ENCODE results near the gene PRM3. TPM values are rescaled to one million over a fixed set of nuclear protein-coding genes. Genes with fewer than 3 reads are reported as not detected.

Gene PRM3
- total RNA-seq, 1 donor from 2014 or later, result not detected

GRCh38 chr16:11250786-11251524 lies 22.5 kb downstream of the PRM3 start:
- no peaks in the 10 kb centered on the region for H3K36me3 Mint-ChIP-seq (ENCODE audit: unreplicated experiment)
- TF ChIP-seq, protein P1, sequence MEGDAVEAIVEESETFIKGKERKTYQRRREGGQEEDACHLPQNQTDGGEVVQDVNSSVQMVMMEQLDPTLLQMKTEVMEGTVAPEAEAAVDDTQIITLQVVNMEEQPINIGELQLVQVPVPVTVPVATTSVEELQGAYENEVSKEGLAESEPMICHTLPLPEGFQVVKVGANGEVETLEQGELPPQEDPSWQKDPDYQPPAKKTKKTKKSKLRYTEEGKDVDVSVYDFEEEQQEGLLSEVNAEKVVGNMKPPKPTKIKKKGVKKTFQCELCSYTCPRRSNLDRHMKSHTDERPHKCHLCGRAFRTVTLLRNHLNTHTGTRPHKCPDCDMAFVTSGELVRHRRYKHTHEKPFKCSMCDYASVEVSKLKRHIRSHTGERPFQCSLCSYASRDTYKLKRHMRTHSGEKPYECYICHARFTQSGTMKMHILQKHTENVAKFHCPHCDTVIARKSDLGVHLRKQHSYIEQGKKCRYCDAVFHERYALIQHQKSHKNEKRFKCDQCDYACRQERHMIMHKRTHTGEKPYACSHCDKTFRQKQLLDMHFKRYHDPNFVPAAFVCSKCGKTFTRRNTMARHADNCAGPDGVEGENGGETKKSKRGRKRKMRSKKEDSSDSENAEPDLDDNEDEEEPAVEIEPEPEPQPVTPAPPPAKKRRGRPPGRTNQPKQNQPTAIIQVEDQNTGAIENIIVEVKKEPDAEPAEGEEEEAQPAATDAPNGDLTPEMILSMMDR (IDR thresholded peaks at IDR 0.05; ENCODE audit: partially characterized antibody, unreplicated experiment), result no peak

GRCh38 chr16:11250091-11250785 lies 23.2 kb downstream of the PRM3 start:
- TF ChIP-seq, protein P1 (IDR thresholded peaks at IDR 0.05; ENCODE audit: partially characterized antibody, unreplicated experiment), result no peak
- Mint-ChIP-seq H3K27me3 (ENCODE audit: unreplicated experiment) (peaks cover 4% of the 10 kb centered on the region), H3K27ac (ENCODE audit: unreplicated experiment) (no peak overlapping the region), H3K4me3 (ENCODE audit: unreplicated experiment) (no peak overlapping the region), H3K4me1 (ENCODE audit: low read depth, unreplicated experiment) (peaks cover 11% of the 10 kb centered on the region), H3K36me3 (ENCODE audit: unreplicated experiment) (no peaks in the 10 kb centered on the region), H3K9me3 (ENCODE audit: unreplicated experiment) (peaks cover 9% of the 10 kb centered on the region)
- no peak for DNase-seq

More at GRCh38 chr16:11250786-11251524, 22.5 kb downstream of the PRM3 start:
- Mint-ChIP-seq H3K27ac (ENCODE audit: unreplicated experiment) (no peak overlapping the region), H3K9me3 (ENCODE audit: unreplicated experiment) (peaks cover 7% of the 10 kb centered on the region), H3K4me1 (ENCODE audit: low read depth, unreplicated experiment) (peaks cover 11% of the 10 kb centered on the region), H3K27me3 (ENCODE audit: unreplicated experiment) (peaks cover 4% of the 10 kb centered on the region), H3K4me3 (ENCODE audit: unreplicated experiment) (no peak overlapping the region)
- DNase-seq, result no peak

- Mint-ChIP-seq H3K4me1 (ENCODE audit: low read depth, unreplicated experiment) (peaks cover 11% of the 10 kb centered on the region), H3K4me3 (ENCODE audit: unreplicated experiment) (no peak overlapping the region), H3K27me3 (ENCODE audit: unreplicated experiment) (peaks cover 4% of the 10 kb centered on the region), H3K36me3 (ENCODE audit: unreplicated experiment) (no peaks in the 10 kb centered on the region), H3K9me3 (ENCODE audit: unreplicated experiment) (peaks cover 10% of the 10 kb centered on the region), H3K27ac (ENCODE audit: unreplicated experiment) (no peak overlapping the region)
- TF ChIP-seq, protein P1 (IDR thresholded peaks at IDR 0.05; ENCODE audit: partially characterized antibody, unreplicated experiment), result no peak
- no peak for DNase-seq
Measured at GRCh38 chr16:11249233-11250061, 24.0 kb downstream of the PRM3 start.

DNA sequence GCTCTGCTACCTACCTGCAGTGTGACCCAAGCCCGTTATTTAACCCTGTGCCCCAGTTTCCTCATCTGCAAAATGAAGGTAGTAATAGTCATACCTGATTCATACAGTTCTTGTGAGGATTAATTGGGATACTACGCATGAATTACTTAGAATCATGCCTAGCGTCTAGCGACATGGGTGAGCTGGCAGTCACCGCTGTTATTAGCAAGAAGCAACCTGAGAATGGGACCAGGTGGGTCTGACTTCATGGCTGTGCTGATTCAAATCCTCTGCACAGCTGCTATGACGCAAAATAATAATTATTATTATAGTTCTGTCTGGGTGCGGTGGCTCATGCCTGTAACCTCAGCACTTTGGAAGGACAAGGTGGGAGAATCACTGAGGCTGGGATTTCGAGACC lies 25.3 kb downstream of the PRM3 start:
- Mint-ChIP-seq H3K4me3 (ENCODE audit: unreplicated experiment) (no peak overlapping the region), H3K9me3 (ENCODE audit: unreplicated experiment) (peaks cover 7% of the 10 kb centered on the region), H3K27ac (ENCODE audit: unreplicated experiment) (no peak overlapping the region), H3K4me1 (ENCODE audit: low read depth, unreplicated experiment) (peaks cover 5% of the 10 kb centered on the region), H3K27me3 (ENCODE audit: unreplicated experiment) (peaks cover 4% of the 10 kb centered on the region), H3K36me3 (ENCODE audit: unreplicated experiment) (no peaks in the 10 kb centered on the region)
- DNase-seq, result no peak
- TF ChIP-seq, protein P1 (IDR thresholded peaks at IDR 0.05; ENCODE audit: partially characterized antibody, unreplicated experiment), result no peak
